ENCODE data around the gene TMTC1. TPM values are rescaled to one million over a fixed set of nuclear protein-coding genes. Genes with fewer than 3 reads are reported as not detected.
"Not testable (repeated sequence)": the region's sequence is repeated elsewhere in the genome, so short reads cannot be mapped to it uniquely, and the experiment has no call there.

The TMTC1 gene
- total RNA-seq, 2 experiments from 2014 or later: not detected

- no peak for ATAC-seq (ENCODE audit: poor library complexity)
- H3K27ac Mint-ChIP-seq: no peak overlapping the region
Observed at GRCh38 chr12:29559198-29559597, 224.5 kb downstream of the TMTC1 start.

GRCh38 chr12:29556363-29556762, 227.4 kb downstream of the TMTC1 start:
- Histone ChIP-seq H3K4me1 (ENCODE audit: insufficient read depth, low read length) (no peaks in the 10 kb centered on the region), H3K9me3 (ENCODE audit: control insufficient read depth in 1 of 2, insufficient read depth in 1 of 2, low read length in 2 of 2) (no peaks in the 10 kb centered on the region), H3K4me3 (ENCODE audit: low read length) (no peak overlapping the region), H3K36me3 (ENCODE audit: insufficient read depth, low read length) (no peaks in the 10 kb centered on the region), H3K27ac (ENCODE audit: low read depth in 1 of 2, low read length in 2 of 2) (no peak overlapping the region), H3K27me3 (ENCODE audit: control insufficient read depth in 1 of 2, insufficient read depth in 2 of 2, low read length in 2 of 2) (peaks cover 0 to 5% of the 10 kb centered on the region in 2 experiments)
- Mint-ChIP-seq H3K9me3 (no peaks in the 10 kb centered on the region), H3K4me1 (ENCODE audit: low read depth) (no peaks in the 10 kb centered on the region), H3K27me3 (peaks cover 25% of the 10 kb centered on the region), H3K4me3 (no peak overlapping the region), H3K36me3 (ENCODE audit: low read depth) (no peaks in the 10 kb centered on the region), H3K27ac (no peak overlapping the region)
- intact Hi-C loops (cut with DNase I, micrococcal nuclease): loop anchor here in 1 of 2 experiments (10.0 kb wide), 1 partner anchor 1288 kb away; no protein-coding TSS in a partner anchor
- DNase-seq (no peak), ATAC-seq (ENCODE audit: poor library complexity) (no peak)
- ChIA-PET POLR2A (no interaction called here), CTCF (no interaction called here)
- TF ChIP-seq CTCF (IDR thresholded peaks at IDR 0.05): no peak

More at GRCh38 chr12:29559198-29559597, 224.5 kb downstream of the TMTC1 start:
- Histone ChIP-seq H3K9me3 (ENCODE audit: control insufficient read depth in 1 of 2, insufficient read depth in 1 of 2, low read length in 2 of 2) (no peaks in the 10 kb centered on the region), H3K27me3 (ENCODE audit: control insufficient read depth in 1 of 2, insufficient read depth in 2 of 2, low read length in 2 of 2) (peaks cover 5 to 6% of the 10 kb centered on the region in 2 experiments), H3K36me3 (ENCODE audit: insufficient read depth, low read length) (no peaks in the 10 kb centered on the region), H3K4me3 (ENCODE audit: low read length) (no peak overlapping the region), H3K4me1 (ENCODE audit: insufficient read depth, low read length) (no peaks in the 10 kb centered on the region), H3K27ac (ENCODE audit: low read depth in 1 of 2, low read length in 2 of 2) (no peak overlapping the region)
- no peak overlapping the region for H3K4me3 Mint-ChIP-seq
- CTCF ChIA-PET: no interaction called here
- no peaks in the 10 kb centered on the region for H3K9me3 Mint-ChIP-seq
- DNase-seq: no peak
- TF ChIP-seq CTCF (IDR thresholded peaks at IDR 0.05): no peak
- no peaks in the 10 kb centered on the region for H3K4me1 Mint-ChIP-seq (ENCODE audit: low read depth)
- POLR2A ChIA-PET: no interaction called here
- H3K27me3 Mint-ChIP-seq: peaks cover 42% of the 10 kb centered on the region
- intact Hi-C loops (cut with DNase I, micrococcal nuclease): loop anchor here in 1 of 2 experiments (10.0 kb wide), 1 partner anchor 1286 kb away; no protein-coding TSS in a partner anchor
- no peaks in the 10 kb centered on the region for H3K36me3 Mint-ChIP-seq (ENCODE audit: low read depth)

GRCh38 chr12:29555451-29555850, 228.3 kb downstream of the TMTC1 start:
- H3K4me3 Mint-ChIP-seq; H3K4me1 Mint-ChIP-seq (ENCODE audit: low read depth); CTCF ChIA-PET; H3K9me3 Mint-ChIP-seq; H3K36me3 Mint-ChIP-seq (ENCODE audit: low read depth); H3K4me1 ChIP-seq (ENCODE audit: insufficient read depth, low read length); H3K27ac Mint-ChIP-seq; H3K27ac ChIP-seq (ENCODE audit: low read depth in 1 of 2, low read length in 2 of 2); H3K27me3 ChIP-seq (ENCODE audit: control insufficient read depth in 1 of 2, insufficient read depth in 2 of 2, low read length in 2 of 2); ATAC-seq (ENCODE audit: poor library complexity); DNase-seq; POLR2A ChIA-PET; H3K4me3 ChIP-seq (ENCODE audit: low read length); H3K36me3 ChIP-seq (ENCODE audit: insufficient read depth, low read length); H3K9me3 ChIP-seq (ENCODE audit: control insufficient read depth in 1 of 2, insufficient read depth in 1 of 2, low read length in 2 of 2): not testable (repeated sequence)
- intact Hi-C loops (cut with DNase I, micrococcal nuclease): loop anchor here in 1 of 2 experiments (10.0 kb wide), 1 partner anchor 1289 kb away; no protein-coding TSS in a partner anchor
- H3K27me3 Mint-ChIP-seq: peaks cover 25% of the 10 kb centered on the region

Data from CD4-positive, alpha-beta T cell (primary cell).